Gastroesophageal sphincter (tissue), 4 donors: ENCODE results near the gene CIITA. TPM values are rescaled to one million over a fixed set of nuclear protein-coding genes. Genes with fewer than 3 reads are reported as not detected.

Experiments
- ATAC-seq: fragments of 150-250 bp; one replicate; pipeline ENCODE4 v1.9.1; 2016; ENCODE audit warnings: mild to moderate bottlenecking, moderate library complexity
- H3K27ac ChIP-seq, 4 donors: fragments of 200-600 bp; sonication (generic) in 3 of 4; 1 replicate in 3 of 4; 2 replicates in 1 of 4; pipeline ENCODE4 v1.5.1; 2016 to 2019
- H3K27me3 ChIP-seq: fragments of 200-600 bp; sonication (generic); one replicate; pipeline ENCODE4 v1.5.1; 2019
- H3K36me3 ChIP-seq, 2 donors: fragments of 200-600 bp; sonication (generic); one replicate each; pipeline ENCODE4 v1.5.1; 2019; ENCODE audit warnings: control low read depth in 1 of 2
- H3K4me1 ChIP-seq, 3 donors: fragments of 200-600 bp; sonication (generic); 1 replicate in 2 of 3; 2 replicates in 1 of 3; pipeline ENCODE4 v1.5.1; 2016 to 2019; ENCODE audit warnings: control low read depth in 2 of 3
- H3K4me3 ChIP-seq, 2 donors: fragments of 200-600 bp; sonication (generic); one replicate each; pipeline ENCODE4 v1.5.1; 2019; ENCODE audit warnings: mild to moderate bottlenecking in 1 of 2, moderate library complexity in 1 of 2
- H3K9me3 ChIP-seq, 3 donors: fragments of 200-600 bp; sonication (generic); one replicate each; pipeline ENCODE4 v1.5.1; 2017 to 2019; ENCODE audit warnings: control low read depth in 2 of 3
- CTCF ChIP-seq, 4 experiments: fragments of 200-600 bp in 2 of 4; fragments of 450-650 bp in 2 of 4; sonication (generic) in 1 of 4; IDR thresholded peaks; one replicate each; pipeline ENCODE4 v1.5.1; 2017 to 2019; ENCODE audit warnings: antibody characterized with exemption in 4 of 4, mild to moderate bottlenecking in 2 of 4, moderate library complexity in 2 of 4
- EP300 ChIP-seq: sonication (generic); formaldehyde crosslinking; IDR thresholded peaks from one replicate; pipeline ENCODE4 v1.6.1; 2017; ENCODE audit warnings: antibody characterized with exemption, mild to moderate bottlenecking
- POLR2A ChIP-seq, 2 donors: fragments of 450-650 bp; IDR thresholded peaks; one replicate each; pipeline ENCODE4 v1.6.1; 2017; ENCODE audit warnings: antibody characterized with exemption in 2 of 2, mild to moderate bottlenecking in 2 of 2, moderate library complexity in 1 of 2
- POLR2AphosphoS5 ChIP-seq: sonication (generic); formaldehyde crosslinking; IDR thresholded peaks from one replicate; pipeline ENCODE4 v1.6.1; 2017; ENCODE audit warnings: antibody characterized with exemption
- WGBS, 2 donors: methylation state at CpG; one replicate each; pipeline ENCODE4 v1.1.5; 2018; ENCODE audit warnings: low coverage in 1 of 2; 5-methylcytosine and 5-hydroxymethylcytosine counted together
- total RNA-seq, 4 donors: library from RNA; depleted of rRNA; stranded (reverse); fragments of >200 nt; gene quantifications; one replicate each; pipeline ENCODE4 v1.1.0, GENCODE V29; 2016

The CIITA gene
- total RNA-seq, 4 donors from 2014 or later, result 4.3 to 26.5 (median 7.4) TPM

- TF ChIP-seq POLR2AphosphoS5 (peak; percentile 93), CTCF (IDR thresholded peaks at IDR 0.05) (peak in 3 of 4 experiments; percentile 94 to 97 (median 95)), EP300 (no peak), POLR2A (IDR thresholded peaks at IDR 0.05) (no peak)
- H3K27ac ChIP-seq, result peak overlapping the region in 3 of 4 donors; percentile 53 to 58 (median 53)
- ATAC-seq, result peak; percentile 90
- H3K27me3 ChIP-seq, result no peaks in the 10 kb centered on the region
- H3K4me1 ChIP-seq, result peaks cover 0 to 57% (median 25%) of the 10 kb centered on the region in 3 donors
- H3K36me3 ChIP-seq, result peaks cover 0 to 10% of the 10 kb centered on the region in 2 donors
- H3K9me3 ChIP-seq, result no peaks in the 10 kb centered on the region
- peak overlapping the region in 1 of 2 donors; percentile 27 for H3K4me3 ChIP-seq
- WGBS, 2 donors, result 39 to 45% methylated on average over 7 to 8 of the region's 21 CpGs
These were observed 41.4 kb downstream of the CIITA start for GRCh38 chr16:10918294-10919002.

- Histone ChIP-seq H3K27ac (peak overlapping the region in 1 of 4 donors; percentile 33), H3K36me3 (peaks cover 0 to 12% of the 10 kb centered on the region in 2 donors), H3K9me3 (no peaks in the 10 kb centered on the region), H3K4me3 (no peak overlapping the region), H3K4me1 (peaks cover 0 to 62% (median 29%) of the 10 kb centered on the region in 3 donors), H3K27me3 (no peaks in the 10 kb centered on the region)
- ATAC-seq, result no peak
- TF ChIP-seq POLR2A (IDR thresholded peaks at IDR 0.05) (no peak), EP300 (no peak), POLR2AphosphoS5 (no peak)
- WGBS, 2 donors, result 3 to 42% methylated on average over 3 to 7 of the region's 7 CpGs
These were observed 42.0 kb downstream of the CIITA start for GRCh38 chr16:10919003-10919351.

GRCh38 chr16:10920726-10921427 is 43.9 kb downstream of the CIITA start:
- no peak for ATAC-seq
- H3K4me1 ChIP-seq, result peaks cover 0 to 72% (median 31%) of the 10 kb centered on the region in 3 donors

GRCh38 chr16:10921536-10922327 is 44.7 kb downstream of the CIITA start:
- peak; percentile 17 for ATAC-seq
- Histone ChIP-seq H3K27me3 (no peaks in the 10 kb centered on the region), H3K36me3 (peaks cover 0 to 31% of the 10 kb centered on the region in 2 donors), H3K9me3 (peaks cover 0 to 6% (median 0%) of the 10 kb centered on the region in 3 donors), H3K4me3 (no peak overlapping the region), H3K4me1 (peaks cover 0 to 72% (median 31%) of the 10 kb centered on the region in 3 donors), H3K27ac (peak overlapping the region in 3 of 4 donors; percentile 70 to 79 (median 76))
- 40 to 71% methylated on average over 1 to 6 of the region's 10 CpGs for WGBS, 2 donors
- peak; percentile 46 for TF ChIP-seq POLR2AphosphoS5
- TF ChIP-seq EP300, result no peak

More at GRCh38 chr16:10920726-10921427, 43.9 kb downstream of the CIITA start:
- Histone ChIP-seq H3K27ac (peak overlapping the region in 1 of 4 donors; percentile 79), H3K36me3 (peaks cover 0 to 22% of the 10 kb centered on the region in 2 donors), H3K9me3 (peaks cover 0 to 6% (median 0%) of the 10 kb centered on the region in 3 donors), H3K4me3 (no peak overlapping the region), H3K27me3 (no peaks in the 10 kb centered on the region)
- TF ChIP-seq CTCF (IDR thresholded peaks at IDR 0.05), result no peak
- TF ChIP-seq EP300, result no peak
- TF ChIP-seq POLR2AphosphoS5, result peak; percentile 20
- WGBS, 2 donors, result 62 to 69% methylated on average over 9 to 11 of the region's 15 CpGs

GRCh38 chr16:10922328-10923145 is 45.5 kb downstream of the CIITA start:
- TF ChIP-seq EP300 (no peak), POLR2AphosphoS5 (peak; percentile 38), CTCF (IDR thresholded peaks at IDR 0.05) (no peak)
- Histone ChIP-seq H3K9me3 (peaks cover 0 to 6% (median 0%) of the 10 kb centered on the region in 3 donors), H3K27me3 (no peaks in the 10 kb centered on the region), H3K4me3 (no peak overlapping the region), H3K36me3 (peaks cover 0 to 39% of the 10 kb centered on the region in 2 donors), H3K4me1 (peaks cover 0 to 72% (median 31%) of the 10 kb centered on the region in 3 donors), H3K27ac (peak overlapping the region in 3 of 4 donors; percentile 70 to 79 (median 76))
- 90 to 100% methylated on average over 3 of the region's 14 CpGs for WGBS, 2 donors
- ATAC-seq, result peak; percentile 11
